Endothelial cell of umbilical vein (primary cell): ENCODE measurements around the gene CSNK2B. TPM values are rescaled to one million over a fixed set of nuclear protein-coding genes. Genes with fewer than 3 reads are reported as not detected.

Source experiments
- BruUV-seq: library from RNA; stranded (reverse); fragments of 400-500 nt; replicated peaks from 2 replicates; lab custom pipeline; 2021; lab: Mats Ljungman, UMichigan
- CTCF ChIA-PET: fragments of 300-600, 350-600 bp; sonication (Branson Sonifier 250); formaldehyde crosslinking; loops from one replicate; lab custom pipeline; 2021; ENCODE audit warnings: antibody characterized with exemption, inconsistent platforms; lab: Charles Lee
- POLR2A ChIA-PET: fragments of 300-600, 350-600 bp; sonication (Branson Sonifier 250); formaldehyde crosslinking; loops from one replicate; lab custom pipeline; 2021; ENCODE audit warnings: antibody characterized with exemption, inconsistent platforms; lab: Charles Lee
- DNase-seq: peaks from one replicate; pipeline ENCODE4 v3.0.0-alpha.2; 2011; ENCODE audit warnings: low read depth, low spot score
- FAIRE-seq: peaks from 2 replicates; lab custom pipeline; 2011; peaks lifted over from hg19 to GRCh38; lab: Jason Lieb, UNC
- H2AFZ ChIP-seq: 2 replicates; pipeline ENCODE4 v1.6.0; 2012; ENCODE audit warnings: low read depth, low read length, control low read depth, inconsistent platforms
- H3K27ac ChIP-seq: 2 replicates; pipeline ENCODE4 v1.5.1; 2011; ENCODE audit warnings: low read depth, mild to moderate bottlenecking, control low read depth, low read length, moderate library complexity; ENCODE audit not compliant: insufficient read depth
- H3K27me3 ChIP-seq, 2 experiments: 2 replicates each; pipeline versions ENCODE4 v1.6.0 to v1.6.1; 2011; ENCODE audit warnings: low read length in 2 of 2, mixed read lengths in 1 of 2; ENCODE audit not compliant: control insufficient read depth in 2 of 2, insufficient read depth in 2 of 2
- H3K36me3 ChIP-seq, 2 experiments: 2 replicates in 1 of 2; 3 replicates in 1 of 2; pipeline ENCODE4 v1.5.1; 2011; ENCODE audit warnings: low read length in 2 of 2, mild to moderate bottlenecking in 1 of 2, moderate library complexity in 1 of 2; ENCODE audit not compliant: control insufficient read depth in 2 of 2, insufficient read depth in 2 of 2; ENCODE audit errors: extremely low read depth in 1 of 2
- H3K4me1 ChIP-seq: 3 replicates; pipeline ENCODE4 v1.5.1; 2011; ENCODE audit warnings: mild to moderate bottlenecking, low read length; ENCODE audit not compliant: control insufficient read depth, insufficient read depth; ENCODE audit errors: extremely low read depth
- H3K4me2 ChIP-seq: 2 replicates; pipeline ENCODE4 v1.6.1; 2011; ENCODE audit warnings: low read length, control low read depth, mixed read lengths; ENCODE audit not compliant: insufficient read depth
- H3K4me3 ChIP-seq, 3 experiments: fragments of 200-600 bp in 1 of 3; sonication (generic), shearing (Covaris generic) in 1 of 3; replicated peaks in 1 of 3; 2 replicates each; pipeline ENCODE4 v1.5.1; 2011 to 2016; ENCODE audit warnings: control low read depth in 3 of 3, low read length in 3 of 3, mild to moderate bottlenecking in 2 of 3, inconsistent platforms in 1 of 3, low read depth in 1 of 3, moderate library complexity in 1 of 3; ENCODE audit not compliant: insufficient read depth in 1 of 3
- H3K79me2 ChIP-seq: 2 replicates; pipeline ENCODE4 v1.6.0; 2012; ENCODE audit warnings: low read length, inconsistent platforms; ENCODE audit not compliant: control insufficient read depth, insufficient read depth
- H3K9ac ChIP-seq: replicated peaks from 2 replicates; pipeline ENCODE3; 2011; ENCODE audit warnings: low read length, control low read depth; ENCODE audit not compliant: insufficient read depth; ENCODE audit errors: extremely low read depth
- H3K9me1 ChIP-seq: replicated peaks from 3 replicates; pipeline ENCODE4 v1.6.0; 2011; ENCODE audit warnings: mild to moderate bottlenecking, low read length; ENCODE audit not compliant: control insufficient read depth, insufficient read depth; ENCODE audit errors: extremely low read depth
- H3K9me3 ChIP-seq: replicated peaks from 2 replicates; pipeline ENCODE4 v1.5.1; 2012; ENCODE audit warnings: low read length, inconsistent platforms; ENCODE audit not compliant: control insufficient read depth, insufficient read depth
- H4K20me1 ChIP-seq: replicated peaks from 2 replicates; pipeline ENCODE3; 2011; ENCODE audit warnings: mild to moderate bottlenecking, low read length; ENCODE audit not compliant: control insufficient read depth, insufficient read depth; ENCODE audit errors: extremely low read depth
- EZH2 ChIP-seq: IDR thresholded peaks from 2 replicates; pipeline ENCODE4 v1.6.1; 2012; ENCODE audit warnings: borderline replicate concordance, low read depth, mild to moderate bottlenecking, moderate library complexity, low read length, inconsistent platforms; ENCODE audit not compliant: severe bottlenecking
- FOS ChIP-seq: IDR thresholded peaks from 2 replicates; pipeline ENCODE4 v1.6.1; 2011; ENCODE audit warnings: mild to moderate bottlenecking, low read length, moderate library complexity, borderline replicate concordance; ENCODE audit not compliant: insufficient read depth
- GATA2 ChIP-seq: IDR thresholded peaks from 2 replicates; pipeline ENCODE4 v1.7.0; 2011; ENCODE audit warnings: low read depth, mild to moderate bottlenecking, moderate library complexity, mixed read lengths, low read length; ENCODE audit not compliant: insufficient read length, insufficient read depth
- JUN ChIP-seq: IDR thresholded peaks from 2 replicates; pipeline ENCODE4 v1.6.1; 2011; ENCODE audit warnings: borderline replicate concordance, low read depth; ENCODE audit not compliant: insufficient read length, insufficient read depth
- MYC ChIP-seq: IDR thresholded peaks from one replicate; pipeline ENCODE4 v1.6.1; 2011; ENCODE audit warnings: mild to moderate bottlenecking, low read depth, low read length
- POLR2A ChIP-seq: IDR thresholded peaks from 2 replicates; pipeline ENCODE4 v1.6.1; 2012; ENCODE audit warnings: low read depth, mild to moderate bottlenecking, control low read depth, low read length
- POLR2AphosphoS5 ChIP-seq: IDR thresholded peaks from 2 replicates; pipeline ENCODE4 v1.6.1; 2012; ENCODE audit warnings: low read depth, mild to moderate bottlenecking, control low read depth, low read length, moderate library complexity; ENCODE audit not compliant: insufficient read depth
- dilution Hi-C: fragments of 300-500 bp; cut with MboI; formaldehyde crosslinking; loops from one replicate; pipeline ENCODE4 v1.15.0; 2019; ENCODE audit warnings: low sequenced_read_pairs; ENCODE audit not compliant: extremely low pct_ligation_motif_present
- intact Hi-C: fragments of 100-400 bp; cut with micrococcal nuclease; formaldehyde crosslinking; loops from one replicate; pipeline ENCODE4 v1.10.0; 2022
- polyA plus RNA-seq, 4 experiments: library from polyadenylated mRNA; depleted of rRNA in 3 of 4; stranded (reverse) in 3 of 4; unstranded in 1 of 4; fragments of >200 nt; gene quantifications; 2 replicates each; pipeline versions ENCODE4 v1.2.1 to v1.2.3, GENCODE V29; 2011 to 2012; ENCODE audit warnings: missing spikeins in 1 of 4
- total RNA-seq: library from RNA; stranded (reverse); gene quantifications from 2 replicates; pipeline ENCODE4 v1.2.3, GENCODE V29; 2021
- TF ChIP-seq, protein P1 (sequence below), 2 donors: IDR thresholded peaks; 1 replicate in 1 of 2; 2 replicates in 1 of 2; pipeline ENCODE4 v1.5.1; 2011; ENCODE audit warnings: low read length in 2 of 2, mild to moderate bottlenecking in 2 of 2, moderate library complexity in 2 of 2, control low read depth in 1 of 2, inconsistent platforms in 1 of 2, low read depth in 1 of 2; ENCODE audit not compliant: insufficient read depth in 1 of 2; ENCODE audit errors: extremely low read depth in 1 of 2
- TF ChIP-seq, protein P2 (sequence below): IDR thresholded peaks from 2 replicates; pipeline ENCODE4 v1.6.1; 2011; ENCODE audit not compliant: insufficient read depth, insufficient read length

CSNK2B gene
- total and polyA plus RNA-seq, 2 donors (not counting 3 experiments of a cell fraction or from before 2014, with no cell fraction given): 159 to 206 TPM

DNA sequence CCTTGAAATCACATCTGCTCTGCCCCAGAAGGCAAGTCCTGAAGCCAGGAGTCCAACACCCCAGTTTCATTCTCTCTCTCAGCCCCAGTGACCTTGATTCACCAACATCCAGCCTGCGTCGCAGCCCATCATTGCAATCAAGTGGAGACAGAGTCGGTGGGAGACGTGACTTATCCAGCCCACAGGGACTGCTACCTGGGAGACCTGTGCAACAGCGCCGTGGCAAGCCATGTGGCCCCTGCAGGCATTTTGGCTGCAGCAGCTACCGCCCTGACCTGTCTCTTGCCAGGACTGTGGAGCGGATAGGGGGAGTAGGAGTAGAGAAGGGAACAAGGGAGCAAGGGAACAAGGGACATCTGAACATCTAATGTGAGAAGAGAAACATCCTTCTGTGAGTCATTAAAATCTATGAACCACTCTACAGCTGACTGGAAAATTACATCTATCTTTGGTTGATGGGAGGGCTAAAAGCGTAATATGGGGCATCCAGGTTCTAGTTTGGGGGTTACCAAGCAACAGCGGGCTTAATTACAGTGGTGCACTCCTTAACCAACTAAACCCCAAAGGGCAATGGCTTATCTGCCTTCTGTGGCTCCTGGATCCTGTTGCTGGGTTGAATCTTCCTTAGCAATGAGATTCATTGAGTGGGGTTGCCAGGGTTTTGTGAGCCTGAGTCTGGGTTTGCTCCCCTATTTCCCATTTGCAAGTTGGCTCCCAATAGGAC lies 51.8 kb downstream of the CSNK2B start:
- no peak for DNase-seq
- H4K20me1 ChIP-seq: no peaks in the 10 kb centered on the region
- CTCF ChIA-PET: no interaction called here
- no peaks in the 10 kb centered on the region for H3K9me3 ChIP-seq
- no peak overlapping the region for H3K9ac ChIP-seq
- no peak overlapping the region for H3K4me2 ChIP-seq
- intact Hi-C loops (no loop called here), dilution Hi-C loops (no loop called here)
- peaks cover 0 to 2% of the 10 kb centered on the region in 2 experiments for H3K27me3 ChIP-seq
- no TSS peak for BruUV-seq
- H2AFZ ChIP-seq: no peak overlapping the region
- no peak overlapping the region for H3K27ac ChIP-seq
- H3K9me1 ChIP-seq: no peaks in the 10 kb centered on the region
- no peak for FAIRE-seq
- POLR2A ChIA-PET: no interaction called here
- H3K4me1 ChIP-seq: no peaks in the 10 kb centered on the region
- H3K4me3 ChIP-seq: no peak overlapping the region
- H3K79me2 ChIP-seq: no peaks in the 10 kb centered on the region
- TF ChIP-seq, protein P1, sequence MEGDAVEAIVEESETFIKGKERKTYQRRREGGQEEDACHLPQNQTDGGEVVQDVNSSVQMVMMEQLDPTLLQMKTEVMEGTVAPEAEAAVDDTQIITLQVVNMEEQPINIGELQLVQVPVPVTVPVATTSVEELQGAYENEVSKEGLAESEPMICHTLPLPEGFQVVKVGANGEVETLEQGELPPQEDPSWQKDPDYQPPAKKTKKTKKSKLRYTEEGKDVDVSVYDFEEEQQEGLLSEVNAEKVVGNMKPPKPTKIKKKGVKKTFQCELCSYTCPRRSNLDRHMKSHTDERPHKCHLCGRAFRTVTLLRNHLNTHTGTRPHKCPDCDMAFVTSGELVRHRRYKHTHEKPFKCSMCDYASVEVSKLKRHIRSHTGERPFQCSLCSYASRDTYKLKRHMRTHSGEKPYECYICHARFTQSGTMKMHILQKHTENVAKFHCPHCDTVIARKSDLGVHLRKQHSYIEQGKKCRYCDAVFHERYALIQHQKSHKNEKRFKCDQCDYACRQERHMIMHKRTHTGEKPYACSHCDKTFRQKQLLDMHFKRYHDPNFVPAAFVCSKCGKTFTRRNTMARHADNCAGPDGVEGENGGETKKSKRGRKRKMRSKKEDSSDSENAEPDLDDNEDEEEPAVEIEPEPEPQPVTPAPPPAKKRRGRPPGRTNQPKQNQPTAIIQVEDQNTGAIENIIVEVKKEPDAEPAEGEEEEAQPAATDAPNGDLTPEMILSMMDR (IDR thresholded peaks at IDR 0.05; ENCODE audit: extremely low read depth in 1 of 2, insufficient read depth in 1 of 2, low read depth in 1 of 2, low read length in 2 of 2): no peak
- TF ChIP-seq GATA2 (no peak), FOS (no peak), JUN (no peak), EZH2 (no peak), POLR2A (no peak), POLR2AphosphoS5 (no peak), MYC (no peak)
- TF ChIP-seq, protein P2, sequence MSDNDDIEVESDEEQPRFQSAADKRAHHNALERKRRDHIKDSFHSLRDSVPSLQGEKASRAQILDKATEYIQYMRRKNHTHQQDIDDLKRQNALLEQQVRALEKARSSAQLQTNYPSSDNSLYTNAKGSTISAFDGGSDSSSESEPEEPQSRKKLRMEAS: no peak
- no peaks in the 10 kb centered on the region for H3K36me3 ChIP-seq
